GM18505 (cell line): Measurements from ENCODE around the gene PRDM15.

Source experiments
- ATAC-seq: cut with Tn5 transposase; IDR thresholded peaks from one replicate; pipeline ENCODE4 v1.9.1; 2021; ENCODE audit not compliant: unreplicated experiment
- POLR2A ChIP-seq: IDR thresholded peaks from 4 replicates; pipeline ENCODE4 v1.6.1; 2011; ENCODE audit warnings: borderline replicate concordance; ENCODE audit not compliant: insufficient read depth, insufficient read length; ENCODE audit errors: extremely low read depth

The PRDM15 gene

DNA sequence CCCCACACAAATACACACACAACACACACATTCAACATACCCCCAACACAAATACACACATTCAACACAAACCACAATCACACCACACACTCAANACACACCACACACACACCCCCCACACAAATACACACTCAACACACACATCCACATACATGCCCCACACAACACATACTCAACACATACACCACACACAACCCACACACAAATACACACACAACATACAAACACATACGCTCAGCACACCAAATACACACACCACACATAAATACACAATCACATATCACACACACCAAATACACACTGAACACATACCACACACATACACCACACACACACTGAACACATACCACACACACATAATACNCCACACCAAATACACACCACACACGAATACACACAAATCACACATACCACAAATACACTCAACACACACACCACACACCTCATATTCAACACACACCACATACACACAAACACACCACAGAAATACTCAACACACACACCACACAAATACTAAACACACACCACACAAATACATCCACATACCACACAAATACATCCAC lies 48.9 kb downstream of the PRDM15 start:
- no peak for ATAC-seq

GRCh38 chr21:41828884-41829360 lies 50.2 kb downstream of the PRDM15 start:
- no peak for TF ChIP-seq POLR2A
- no peak for ATAC-seq

More for the DNA sequence above, 48.9 kb downstream of the PRDM15 start:
- TF ChIP-seq POLR2A: no peak

- no peak for TF ChIP-seq POLR2A
- no peak for ATAC-seq
Measured at GRCh38 chr21:41827951-41828883, 50.9 kb downstream of the PRDM15 start.

- no peak for ATAC-seq
- TF ChIP-seq POLR2A: no peak
Measured at GRCh38 chr21:41825881-41826280, 53.3 kb downstream of the PRDM15 start.

DNA sequence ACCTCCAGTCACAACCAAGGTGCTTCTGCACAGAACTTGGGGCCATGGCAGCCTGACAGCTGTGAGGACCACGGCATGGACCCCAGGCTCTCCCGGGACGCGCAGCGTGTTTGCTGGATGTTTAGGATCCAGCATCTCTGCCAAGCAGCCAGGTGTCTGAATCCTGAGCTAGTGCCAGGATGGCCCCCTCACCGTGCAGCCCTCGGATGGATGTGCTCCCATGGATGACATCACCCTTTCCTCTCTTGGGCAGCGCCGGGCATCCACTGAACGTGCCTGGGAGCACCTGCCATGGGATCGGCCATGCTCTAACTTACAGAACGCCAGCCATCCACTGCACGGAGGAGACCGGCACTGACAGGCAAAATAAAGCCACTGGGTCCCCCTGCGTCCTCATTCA lies 53.9 kb downstream of the PRDM15 start:
- ATAC-seq: no peak
- TF ChIP-seq POLR2A: no peak

DNA sequence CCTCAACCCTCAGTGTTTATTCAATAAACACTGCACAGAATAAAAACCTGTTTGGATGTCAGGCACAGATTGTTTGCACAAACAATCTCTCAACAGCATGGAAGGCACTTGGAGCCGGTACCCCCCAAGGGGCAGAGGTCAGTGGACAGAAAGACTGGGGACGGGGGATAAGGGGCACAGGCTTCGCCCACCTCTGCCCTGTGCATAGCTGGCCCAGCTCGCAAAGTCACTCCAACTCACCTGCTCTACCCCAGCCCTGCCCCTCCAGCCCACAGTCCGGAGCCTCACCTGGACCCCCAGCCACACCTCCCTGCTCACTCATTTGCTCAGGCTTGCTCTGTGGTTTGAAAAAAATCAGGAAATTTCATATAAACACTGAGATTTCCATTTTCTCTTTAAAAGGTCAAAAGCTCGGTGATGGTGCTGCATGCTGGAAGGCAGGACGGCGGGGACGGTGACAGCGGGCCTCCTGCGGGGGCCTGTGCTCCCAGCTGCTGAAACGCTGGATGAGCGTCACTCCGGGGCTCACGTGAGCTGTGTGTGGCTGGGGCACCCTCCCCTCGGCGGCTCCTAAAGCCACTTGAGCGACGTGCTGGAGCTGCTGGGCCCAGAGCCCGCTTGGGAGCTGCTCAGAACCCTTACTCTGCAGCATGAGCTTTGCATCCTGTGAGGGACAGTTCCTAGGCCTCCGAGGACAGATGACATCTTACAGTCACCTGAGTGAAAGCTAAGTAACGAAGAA lies 54.5 kb downstream of the PRDM15 start:
- TF ChIP-seq POLR2A: no peak
- ATAC-seq: no peak

DNA sequence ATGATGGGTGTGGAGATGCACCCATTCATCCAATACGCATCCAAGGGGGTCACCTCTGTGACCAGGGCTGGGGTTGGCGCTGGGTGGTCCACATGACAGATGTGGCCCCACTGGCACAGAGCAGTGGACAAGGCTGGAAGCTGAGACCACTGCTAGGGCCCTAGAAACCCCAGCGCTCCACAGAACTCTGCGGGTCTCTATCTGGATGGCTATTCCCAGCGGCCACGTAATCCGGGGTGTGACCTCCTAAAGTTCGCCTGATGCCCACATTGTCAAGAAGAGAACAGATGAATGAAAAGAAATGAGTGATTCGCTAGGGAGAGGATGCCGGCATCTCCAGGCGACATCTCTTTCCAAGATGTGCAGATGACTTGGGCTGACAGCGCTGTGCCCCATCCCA lies 55.2 kb downstream of the PRDM15 start:
- no peak for ATAC-seq
- TF ChIP-seq POLR2A: no peak

GRCh38 chr21:41823166-41823565 lies 56.0 kb downstream of the PRDM15 start:
- ATAC-seq: no peak
- no peak for TF ChIP-seq POLR2A

DNA sequence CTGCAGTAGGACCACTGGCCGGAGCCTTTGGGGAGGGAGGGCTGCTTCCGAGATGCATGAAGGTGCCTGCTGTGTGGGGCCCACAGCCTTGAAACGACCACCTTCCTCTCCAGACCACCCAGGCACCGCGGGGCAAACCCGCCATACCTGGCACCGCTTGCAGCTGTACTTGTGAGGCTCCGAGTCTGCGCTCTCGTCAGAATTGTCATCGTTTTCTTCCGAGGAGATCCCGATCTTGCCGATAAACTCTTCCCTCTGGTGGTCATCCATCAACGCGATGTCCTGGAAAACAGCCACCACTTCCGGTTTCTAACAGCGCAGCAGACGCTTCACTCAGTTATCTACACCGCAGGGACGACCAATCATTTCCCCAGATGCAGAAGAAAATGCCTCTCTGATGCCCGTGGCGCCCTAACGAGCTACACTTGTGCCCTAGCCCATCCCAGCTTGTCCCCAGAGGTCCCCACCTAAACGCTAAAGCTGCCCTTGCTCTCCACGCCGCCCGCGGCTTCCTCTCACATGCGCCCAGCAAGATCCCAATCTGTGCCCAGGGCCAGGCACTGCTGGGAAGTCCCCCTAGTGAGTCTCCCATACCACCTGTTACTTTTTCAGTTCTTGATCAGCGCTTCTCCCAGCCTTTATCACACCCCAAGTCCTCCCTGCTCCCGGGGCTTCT lies 57.2 kb downstream of the PRDM15 start:
- no peak for ATAC-seq
- no peak for TF ChIP-seq POLR2A

GRCh38 chr21:41821081-41821755 lies 57.9 kb downstream of the PRDM15 start:
- no peak for TF ChIP-seq POLR2A
- ATAC-seq: no peak

GRCh38 chr21:41820384-41821080 lies 58.6 kb downstream of the PRDM15 start:
- ATAC-seq: no peak
- no peak for TF ChIP-seq POLR2A

- ATAC-seq: no peak
- TF ChIP-seq POLR2A: no peak
Measured at GRCh38 chr21:41819856-41820281, 59.3 kb downstream of the PRDM15 start.
